Amygdala (tissue), 56 donors: Measurements from ENCODE around the gene MAP2K5.

Experiments
- DNase-seq, 56 donors: peaks; one replicate each; lab custom pipeline; 2025; lab: John Stamatoyannopoulos, UW

The MAP2K5 gene

GRCh38 chr15:67716171-67716570, 173.7 kb downstream of the MAP2K5 start:
- DNase-seq: peak in 1 of 56 donors; percentile 1

GRCh38 chr15:67717776-67718175, 175.3 kb downstream of the MAP2K5 start:
- DNase-seq: no peak

GRCh38 chr15:67719330-67719959, 176.9 kb downstream of the MAP2K5 start:
- no peak for DNase-seq

DNA sequence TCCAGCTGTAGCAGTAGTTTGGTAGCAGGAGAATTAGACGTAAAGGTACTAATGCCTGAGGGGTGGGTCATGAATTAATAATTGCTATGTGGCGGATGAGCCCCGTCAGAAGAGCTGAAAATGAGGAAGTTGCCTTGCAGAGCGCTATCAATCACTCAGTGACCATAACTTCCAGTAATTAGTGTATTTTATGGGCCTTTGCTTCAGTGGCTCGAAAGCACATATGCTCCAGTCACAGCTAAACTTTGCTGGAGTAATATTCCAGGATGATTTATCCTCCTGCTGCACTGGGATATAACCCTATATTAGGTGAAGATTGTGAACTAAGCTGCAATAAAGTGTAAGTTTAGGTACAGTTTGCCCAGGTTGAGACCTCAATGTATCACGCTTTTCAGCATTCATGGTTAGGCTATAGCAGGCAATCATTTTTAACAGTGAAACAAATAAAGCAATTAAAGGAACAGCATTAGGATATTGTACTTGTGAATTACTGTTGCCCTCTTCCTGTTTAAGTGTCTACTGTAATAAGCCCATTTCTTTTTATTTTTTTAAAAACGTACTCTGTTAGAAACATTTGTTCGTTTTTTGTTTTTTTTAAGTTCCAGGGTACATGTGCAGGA, 178.2 kb downstream of the MAP2K5 start:
- DNase-seq: no peak

DNA sequence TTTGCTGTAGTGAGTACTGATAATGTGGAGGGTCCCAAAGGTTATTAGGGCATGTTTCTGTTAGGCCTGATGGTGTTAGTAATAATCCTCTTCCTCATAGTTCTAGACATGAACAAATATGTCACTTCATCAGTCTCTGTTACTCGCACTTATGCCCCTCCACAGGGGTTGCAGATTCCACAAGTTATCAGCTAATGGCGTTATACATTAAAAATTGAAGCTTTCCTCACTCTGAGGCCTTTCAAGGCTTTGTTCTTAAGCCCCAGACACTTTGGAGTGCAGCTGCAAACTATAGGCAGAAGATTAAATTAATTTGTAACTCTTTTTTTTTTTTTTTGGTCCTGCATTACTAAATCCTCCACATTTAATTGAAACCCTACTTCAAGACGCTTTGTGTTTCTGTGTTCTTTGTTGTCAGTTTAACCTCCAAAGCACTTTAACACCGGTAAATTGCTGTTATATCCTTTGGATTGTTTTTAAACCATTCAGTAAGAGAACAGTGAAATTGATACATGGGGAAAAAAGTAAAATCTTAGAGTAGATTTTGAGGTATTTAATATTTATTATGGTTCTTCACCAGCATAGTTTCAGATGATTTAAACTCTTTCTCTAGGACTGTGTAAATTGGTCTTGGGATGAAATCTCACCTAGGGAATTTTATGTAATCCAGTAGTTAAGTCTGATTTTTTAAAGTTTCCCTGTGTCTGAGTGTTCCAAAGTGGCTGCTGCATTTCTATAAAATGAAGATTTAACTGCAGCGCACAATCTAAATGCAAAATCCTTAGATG, 179.7 kb downstream of the MAP2K5 start:
- DNase-seq: no peak

DNA sequence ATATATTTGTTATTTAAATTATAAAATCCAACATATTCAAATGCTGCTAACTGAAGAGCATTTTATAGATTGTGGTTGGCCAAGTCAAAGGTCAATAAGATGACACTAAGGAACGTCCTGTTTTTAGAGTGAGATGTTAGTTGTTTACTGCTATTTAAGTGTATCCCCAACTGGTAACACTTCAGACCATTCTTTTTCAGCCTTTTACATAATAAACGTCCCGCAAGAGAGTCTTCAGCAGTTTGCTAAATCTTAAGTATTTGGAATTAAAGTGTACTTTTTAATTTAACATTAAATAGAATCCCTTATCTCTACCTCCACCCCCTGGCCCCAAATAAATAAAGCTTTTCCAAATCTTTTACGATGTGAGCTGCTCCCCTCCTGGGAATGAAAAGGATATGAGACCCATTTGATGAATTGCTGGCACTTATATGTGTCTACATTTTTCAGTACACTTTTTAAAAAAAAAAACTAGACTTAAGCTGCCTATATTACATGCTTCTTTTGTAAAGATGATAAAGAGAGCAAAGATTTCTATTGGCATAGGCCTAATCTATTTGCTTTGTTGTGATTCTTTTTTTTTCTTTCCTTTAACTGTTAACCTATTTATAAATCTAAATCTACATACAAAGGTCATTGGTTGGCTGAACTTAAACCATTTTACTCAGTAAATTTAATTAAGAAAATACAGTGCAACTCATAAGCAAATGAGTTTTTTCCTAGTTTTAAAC, 181.0 kb downstream of the MAP2K5 start:
- no peak for DNase-seq

DNA sequence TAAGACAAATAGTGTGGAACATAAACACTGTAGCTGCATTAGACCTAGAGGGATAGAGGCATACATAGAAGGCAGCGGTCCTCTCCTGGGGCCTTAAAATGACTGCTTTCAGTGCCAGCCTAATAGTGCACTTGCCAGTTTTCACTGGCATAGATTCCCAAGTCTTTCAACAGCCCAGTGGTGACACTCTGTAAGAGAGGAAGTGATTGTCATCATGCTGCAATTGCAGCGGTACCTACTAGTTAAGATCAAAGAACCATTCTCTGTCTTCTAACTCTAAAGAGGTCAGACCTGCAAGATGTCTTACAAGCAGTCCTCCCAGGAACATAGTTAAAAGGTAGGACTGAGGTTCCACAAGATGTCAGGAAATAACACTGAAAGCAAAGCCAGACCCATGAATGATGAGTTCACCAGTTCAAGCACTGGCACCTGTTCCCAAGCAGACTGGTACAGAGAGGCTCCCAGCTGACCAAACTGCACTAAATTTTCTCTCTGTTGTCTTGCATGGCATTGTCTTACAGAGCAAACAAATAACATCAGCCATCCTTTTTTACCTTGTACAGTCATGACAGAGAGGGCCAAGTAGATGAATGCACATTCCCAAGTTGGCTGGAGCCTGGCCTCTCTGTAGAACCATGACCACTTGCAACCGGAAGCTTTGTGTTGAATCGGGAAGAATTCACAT, 182.3 kb downstream of the MAP2K5 start:
- no peak for DNase-seq

- DNase-seq: no peak
Measured at GRCh38 chr15:67730135-67730534, 187.6 kb downstream of the MAP2K5 start.

- no peak for DNase-seq
Measured at GRCh38 chr15:67731112-67731721, 188.7 kb downstream of the MAP2K5 start.

- no peak for DNase-seq
Measured at GRCh38 chr15:67732164-67732563, 189.7 kb downstream of the MAP2K5 start.

DNA sequence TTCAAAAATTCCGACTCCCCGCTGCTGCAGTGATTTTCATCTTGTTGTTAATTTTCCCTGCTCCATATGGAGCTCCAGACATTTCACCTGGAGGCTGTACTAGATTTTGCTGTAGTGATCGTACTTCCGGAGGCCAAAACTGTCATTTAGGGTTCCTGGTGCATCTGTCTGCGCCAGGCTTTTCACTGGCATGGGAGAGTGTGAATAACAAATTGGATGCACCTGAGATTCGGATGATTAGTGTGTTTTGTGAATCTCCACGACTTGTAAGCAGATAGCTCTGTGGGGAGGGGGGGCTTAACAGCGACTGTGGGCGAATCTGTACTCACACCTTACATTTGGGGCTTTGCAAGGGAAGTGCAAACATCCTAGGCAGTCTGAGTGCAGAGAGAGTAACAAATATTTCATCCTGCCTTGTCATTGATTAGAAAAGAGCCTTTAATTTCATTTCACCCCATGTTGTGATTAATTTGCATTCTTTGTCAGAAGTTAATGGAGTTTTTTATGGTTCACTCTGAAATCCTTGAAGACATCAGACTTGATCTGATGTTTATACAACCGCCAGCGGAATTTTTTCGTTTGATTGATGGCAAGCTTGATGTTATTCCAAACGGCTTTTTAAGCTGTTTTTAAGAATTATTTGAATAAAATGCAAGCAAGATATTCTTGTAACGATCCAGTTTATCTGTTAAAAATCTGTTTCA, 190.3 kb downstream of the MAP2K5 start:
- no peak for DNase-seq

- no peak for DNase-seq
Measured at GRCh38 chr15:67735896-67736295, 193.4 kb downstream of the MAP2K5 start.

DNA sequence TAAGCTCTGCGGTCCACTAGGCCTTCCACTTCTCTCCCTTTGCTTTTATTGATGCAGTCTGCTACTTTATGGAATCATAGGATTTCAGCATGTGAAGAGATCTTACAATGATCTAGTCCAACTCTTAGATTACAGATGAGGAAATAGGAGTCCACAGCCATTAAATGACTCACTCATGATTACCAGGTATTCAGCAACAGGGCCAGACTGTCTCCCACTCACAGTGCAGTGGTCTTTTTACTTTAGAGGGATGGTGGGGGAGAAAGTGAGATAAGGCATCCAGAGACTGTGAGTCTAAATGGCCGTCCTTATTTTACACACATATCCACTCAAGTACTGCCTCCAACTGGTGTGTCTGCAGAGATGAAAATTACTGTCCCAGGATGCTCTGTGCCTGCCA, 194.3 kb downstream of the MAP2K5 start:
- DNase-seq: no peak

- DNase-seq: no peak
Measured at GRCh38 chr15:67738056-67738455, 195.6 kb downstream of the MAP2K5 start.

DNA sequence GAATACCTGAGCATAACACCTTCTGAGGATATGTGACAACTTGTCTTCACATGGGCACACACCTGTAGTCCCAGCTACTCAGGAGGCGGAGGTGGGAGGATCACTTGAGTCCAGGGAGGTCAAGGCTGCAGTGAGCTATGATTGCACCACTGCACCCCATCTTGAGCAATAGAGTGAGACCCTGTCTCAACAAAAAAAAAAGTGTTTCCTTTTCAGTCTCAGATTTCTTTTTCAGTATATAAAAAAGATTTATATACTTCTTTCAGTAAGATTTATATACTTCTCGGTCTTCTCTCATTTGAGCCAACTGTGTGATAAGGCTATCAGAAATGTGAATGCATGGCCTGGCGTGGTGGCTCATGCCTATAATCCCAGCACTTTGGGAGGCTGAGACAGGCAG, 197.9 kb downstream of the MAP2K5 start:
- no peak for DNase-seq

DNA sequence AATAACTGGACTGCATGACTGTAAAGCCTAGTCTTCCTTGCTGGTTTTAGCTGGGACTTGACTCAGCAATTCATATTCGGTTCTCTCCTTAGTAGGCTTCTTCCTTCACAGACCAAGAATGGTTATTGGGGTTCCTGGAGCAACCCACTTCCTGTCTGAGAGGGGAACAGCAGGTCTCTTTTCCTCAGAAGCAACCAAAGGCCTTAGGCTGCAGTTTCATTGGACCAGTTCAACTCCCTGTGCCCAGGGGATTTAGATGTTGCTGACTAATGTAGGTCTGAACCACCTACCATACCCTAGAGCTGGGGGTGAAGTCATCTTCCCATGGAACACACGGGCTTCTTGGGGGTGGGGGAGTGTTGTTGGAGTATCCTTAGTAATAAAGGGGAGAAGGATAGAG, 198.8 kb downstream of the MAP2K5 start:
- DNase-seq: no peak

DNA sequence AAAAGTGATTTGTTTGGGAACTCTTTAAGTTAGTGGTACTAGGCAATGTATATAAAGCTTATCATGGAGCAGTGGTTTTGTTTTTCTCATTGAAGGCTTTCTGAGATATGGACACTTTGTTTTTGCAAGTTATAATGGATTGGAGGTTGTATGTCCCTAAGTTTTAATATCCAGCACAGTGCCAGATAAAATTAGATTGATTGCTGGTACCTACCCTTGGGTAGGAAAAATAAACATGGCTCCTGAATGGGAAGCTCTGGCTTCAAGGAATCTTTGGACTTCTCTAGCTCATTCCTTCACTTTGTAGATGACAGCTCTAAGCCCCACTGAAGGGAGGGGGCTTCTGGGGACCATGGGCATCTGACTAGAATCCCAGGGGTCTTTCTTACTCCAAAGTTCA, 201.1 kb downstream of the MAP2K5 start:
- DNase-seq: no peak

DNA sequence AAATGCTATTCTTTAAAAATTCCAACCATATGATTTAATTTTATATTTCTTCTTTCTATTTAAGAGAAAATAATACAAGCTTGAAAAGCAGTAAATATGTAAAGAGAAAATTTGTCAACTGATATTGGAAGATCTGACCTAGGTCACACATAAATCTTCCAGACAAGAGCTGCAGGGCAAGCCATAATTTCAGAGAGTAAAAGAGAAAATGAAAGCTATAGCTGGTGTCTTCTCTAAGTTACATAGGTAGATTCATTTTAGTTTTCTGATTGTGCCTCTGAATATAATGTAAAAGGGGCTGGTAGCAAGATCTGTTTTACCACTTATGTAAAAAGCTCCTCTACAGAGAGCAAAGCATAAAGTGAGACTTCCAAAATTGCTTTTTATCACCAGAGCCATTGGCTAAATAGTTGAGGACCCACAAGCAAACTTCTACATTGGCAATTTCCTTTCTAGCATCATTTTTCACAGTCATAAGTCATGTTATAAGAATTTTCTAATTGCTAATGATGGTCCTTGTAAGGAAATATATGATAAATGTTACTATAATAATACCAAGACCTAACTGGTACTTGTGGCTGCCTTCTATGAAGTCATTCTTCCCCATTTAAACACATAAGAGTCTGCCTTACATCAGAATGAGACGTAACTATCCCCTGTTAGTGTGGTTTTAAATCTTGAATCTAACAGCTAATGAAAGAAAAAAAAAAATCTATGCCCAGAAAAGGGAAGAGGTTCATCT, 202.0 kb downstream of the MAP2K5 start:
- DNase-seq: no peak
